GM18520 (cell line): ENCODE measurements around the gene DLGAP3.
"Not testable (repeated sequence)": the region's sequence is repeated elsewhere in the genome, so short reads cannot be mapped to it uniquely, and the experiment has no call there.

Experiments
- ATAC-seq: cut with Tn5 transposase; IDR thresholded peaks from one replicate; pipeline ENCODE4 v1.9.1; 2021; ENCODE audit not compliant: unreplicated experiment

DLGAP3 gene

GRCh38 chr1:34839526-34840305, 89.7 kb downstream of the DLGAP3 start:
- ATAC-seq, result no peak

- ATAC-seq, result no peak
Measured at GRCh38 chr1:34833711-34834110, 95.7 kb downstream of the DLGAP3 start.

DNA sequence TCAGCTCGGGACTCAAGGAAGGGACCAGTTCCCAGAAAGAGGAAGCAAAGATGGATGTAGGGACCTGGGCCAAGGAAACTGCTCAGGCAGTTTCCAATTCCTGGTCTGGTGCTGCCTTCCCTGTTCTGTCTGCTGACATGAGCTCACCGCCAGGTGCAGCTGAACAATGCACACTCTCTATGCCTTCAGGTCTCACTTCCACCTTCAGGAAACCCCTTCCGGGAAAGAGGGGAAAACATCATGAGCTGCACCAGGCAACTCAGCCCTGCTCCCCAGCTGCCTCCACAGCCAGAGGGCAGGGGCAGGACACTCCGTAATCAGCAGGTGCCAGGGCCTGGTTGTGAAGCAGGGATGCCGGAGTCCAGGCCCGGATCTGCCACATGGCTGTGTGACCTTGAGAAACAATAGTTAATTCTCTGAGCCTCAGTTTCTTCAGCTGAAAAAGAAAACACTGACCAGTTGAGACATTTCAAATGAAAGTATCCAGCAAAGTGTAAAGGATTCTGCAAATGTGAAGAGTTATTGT, 97.7 kb downstream of the DLGAP3 start:
- ATAC-seq, result no peak

DNA sequence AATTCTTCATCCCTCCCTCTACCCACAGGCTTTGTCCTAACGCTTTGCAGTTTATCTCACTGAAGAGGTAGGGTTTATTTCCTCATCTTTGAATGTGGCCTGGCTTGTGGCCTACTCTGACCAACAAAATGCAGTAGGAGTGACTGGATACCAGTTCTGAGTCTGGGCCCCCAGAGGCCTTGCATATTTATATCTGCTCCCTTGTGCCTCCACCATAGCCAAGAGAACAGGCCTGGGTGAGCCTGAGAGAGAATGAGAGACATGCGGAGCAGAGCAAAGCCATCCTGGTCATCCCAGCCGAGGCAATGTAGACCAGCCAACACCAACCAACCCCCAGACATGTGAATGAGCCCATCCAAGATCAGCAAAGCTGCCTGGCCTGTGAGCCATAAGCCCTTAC, 100.2 kb downstream of the DLGAP3 start:
- ATAC-seq, result no peak

DNA sequence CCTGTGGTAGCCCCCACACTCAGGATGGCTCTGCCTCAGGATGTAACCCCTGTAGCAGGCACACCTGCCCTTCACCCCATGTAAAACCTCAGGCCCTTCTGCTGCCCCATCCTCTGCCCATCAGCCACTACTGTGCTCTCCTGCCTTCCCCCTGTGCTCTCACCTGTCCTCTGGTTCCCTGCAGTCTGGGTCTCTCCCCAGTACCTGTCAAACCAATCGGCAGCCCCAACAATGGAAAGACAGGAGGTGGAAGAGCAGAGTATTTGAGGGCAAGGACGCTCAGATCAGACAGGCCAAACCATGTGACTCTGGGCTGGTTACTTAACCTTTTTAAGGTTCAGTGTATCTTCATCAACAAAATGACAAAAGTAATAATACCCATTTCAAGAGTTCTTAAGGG, 100.8 kb downstream of the DLGAP3 start:
- ATAC-seq, result no peak

DNA sequence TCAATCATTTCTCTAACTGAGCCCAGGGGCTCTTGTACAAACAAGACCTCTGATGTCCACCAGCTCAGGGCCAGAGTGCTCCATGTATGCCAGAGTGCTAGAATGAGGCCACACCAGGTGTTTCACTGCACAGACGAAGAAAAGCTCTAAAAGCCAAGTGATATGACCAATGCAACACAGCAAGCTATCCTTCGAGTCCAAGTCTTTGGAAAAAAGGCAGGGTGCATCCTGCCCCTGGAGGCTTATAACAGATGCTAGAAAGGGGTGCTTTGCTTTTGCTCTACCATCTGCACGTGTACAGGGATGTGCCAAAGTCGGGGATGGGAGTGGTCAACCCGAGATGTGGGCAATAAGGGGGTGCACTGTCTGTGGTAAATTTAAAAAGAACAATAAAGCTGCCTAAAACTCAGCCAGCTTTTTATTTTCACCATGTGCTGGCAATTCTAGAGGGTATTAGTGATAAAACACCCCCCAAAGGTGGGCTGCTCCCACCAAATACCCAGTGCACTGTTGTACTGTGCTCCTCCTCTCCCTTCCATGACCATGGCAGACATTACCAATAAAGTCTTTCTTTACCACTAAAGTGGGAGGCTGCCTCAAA, 102.0 kb downstream of the DLGAP3 start:
- no peak for ATAC-seq

- ATAC-seq, result no peak
Measured at GRCh38 chr1:34825455-34826091, 103.9 kb downstream of the DLGAP3 start.

- ATAC-seq, result no peak
Measured at GRCh38 chr1:34824817-34825454, 104.5 kb downstream of the DLGAP3 start.

DNA sequence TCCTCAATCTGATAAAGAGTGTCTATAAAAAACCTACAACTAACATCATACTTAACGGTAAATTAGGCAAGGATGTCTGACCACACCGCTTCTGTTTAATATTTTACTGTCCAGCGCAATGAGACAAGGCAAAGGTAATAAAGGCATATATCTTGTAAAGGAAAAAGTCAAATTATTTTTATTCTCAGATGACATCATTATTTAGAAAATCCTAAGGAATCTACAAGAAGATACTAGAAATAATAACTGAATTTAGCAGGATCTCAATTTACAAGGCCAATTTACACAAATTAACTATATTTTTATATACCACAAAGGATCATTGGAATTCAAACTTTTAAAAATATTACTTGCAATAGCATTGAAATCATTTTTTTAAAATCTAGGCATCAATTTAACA, 107.2 kb downstream of the DLGAP3 start:
- ATAC-seq, result no peak

GRCh38 chr1:34818862-34819261, 110.6 kb downstream of the DLGAP3 start:
- ATAC-seq, result not testable (repeated sequence)

GRCh38 chr1:34816778-34817177, 112.7 kb downstream of the DLGAP3 start:
- ATAC-seq, result no peak

DNA sequence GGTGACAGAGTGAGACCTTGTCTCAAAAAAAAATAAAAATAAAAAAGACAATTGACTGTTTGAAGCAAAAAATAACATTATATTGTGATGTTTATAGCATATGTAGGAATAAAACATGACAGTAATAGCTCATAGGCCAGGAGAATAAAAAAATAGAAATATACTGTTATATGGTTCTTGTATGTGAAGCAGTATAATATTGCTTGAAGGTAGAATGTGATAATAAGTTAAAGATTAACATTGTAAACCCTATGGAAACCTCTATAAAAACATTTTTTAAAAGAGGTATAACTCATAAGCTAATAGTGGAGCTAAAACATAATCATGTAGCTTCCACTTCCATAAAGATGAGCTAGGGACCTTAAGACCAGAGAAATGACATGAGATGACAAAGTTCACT, 113.1 kb downstream of the DLGAP3 start:
- no peak for ATAC-seq
